GM19238 (cell line): ENCODE data around the gene YPEL1.
"Not testable (repeated sequence)": the region's sequence is repeated elsewhere in the genome, so short reads cannot be mapped to it uniquely, and the experiment has no call there.

Source experiments
- DNase-seq: peaks from one replicate; pipeline ENCODE4 v3.0.0; 2011; ENCODE audit warnings: low spot score; ENCODE audit not compliant: insufficient read length

YPEL1 gene

DNA sequence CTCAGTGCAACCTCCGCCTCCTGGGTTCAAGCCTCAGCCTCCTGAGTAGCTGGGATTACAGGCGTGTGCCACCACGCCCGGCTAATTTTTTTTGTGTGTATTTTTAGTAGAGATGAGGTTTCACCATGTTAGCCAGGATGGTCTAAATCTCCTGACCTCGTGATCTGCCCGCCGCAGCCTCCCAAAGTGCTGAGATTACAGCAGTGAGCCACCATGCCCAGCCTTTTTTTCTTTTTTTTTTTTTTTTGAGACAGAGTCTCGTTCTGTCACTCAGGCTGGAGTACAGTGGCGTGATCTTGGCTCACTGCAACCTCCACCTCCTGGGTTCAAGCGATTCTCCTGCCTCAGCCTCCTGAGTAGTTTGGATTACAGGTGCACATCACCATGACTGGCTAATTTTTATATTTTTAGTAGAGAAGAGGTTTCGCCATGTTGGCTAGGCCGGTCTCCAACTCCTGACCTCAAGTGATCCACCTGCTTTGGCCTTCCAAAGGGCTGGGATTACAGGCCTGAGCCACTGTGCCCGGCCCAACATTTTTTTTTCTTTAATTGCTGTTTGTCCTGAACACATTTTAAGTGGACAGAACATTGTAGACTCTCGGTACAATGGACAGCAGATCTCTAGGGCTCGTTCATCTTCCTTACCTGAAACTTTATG, 14.3 kb downstream of the YPEL1 start:
- not testable (repeated sequence) for DNase-seq

GRCh38 chr22:21720191-21720859, 15.3 kb downstream of the YPEL1 start:
- not testable (repeated sequence) for DNase-seq

GRCh38 chr22:21719024-21719423, 16.6 kb downstream of the YPEL1 start:
- no peak for DNase-seq

DNA sequence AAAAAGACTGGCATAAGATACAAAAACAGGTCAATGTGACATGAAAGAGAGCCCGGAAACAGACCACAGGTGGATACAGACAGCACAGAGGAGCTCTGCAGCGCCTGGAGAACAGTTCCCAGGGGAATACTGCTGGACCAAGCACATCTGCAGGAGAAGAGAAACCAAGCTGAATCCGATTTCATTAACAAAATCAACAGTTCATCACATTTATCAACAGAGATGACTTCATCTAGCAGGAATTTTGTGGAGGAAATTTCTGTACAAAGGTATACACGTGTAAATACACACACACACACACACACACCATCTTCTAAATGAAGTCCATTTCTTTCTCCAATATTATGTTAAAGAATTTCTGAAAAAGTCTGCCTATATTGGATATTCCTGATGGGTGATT, 17.1 kb downstream of the YPEL1 start:
- no peak for DNase-seq

DNA sequence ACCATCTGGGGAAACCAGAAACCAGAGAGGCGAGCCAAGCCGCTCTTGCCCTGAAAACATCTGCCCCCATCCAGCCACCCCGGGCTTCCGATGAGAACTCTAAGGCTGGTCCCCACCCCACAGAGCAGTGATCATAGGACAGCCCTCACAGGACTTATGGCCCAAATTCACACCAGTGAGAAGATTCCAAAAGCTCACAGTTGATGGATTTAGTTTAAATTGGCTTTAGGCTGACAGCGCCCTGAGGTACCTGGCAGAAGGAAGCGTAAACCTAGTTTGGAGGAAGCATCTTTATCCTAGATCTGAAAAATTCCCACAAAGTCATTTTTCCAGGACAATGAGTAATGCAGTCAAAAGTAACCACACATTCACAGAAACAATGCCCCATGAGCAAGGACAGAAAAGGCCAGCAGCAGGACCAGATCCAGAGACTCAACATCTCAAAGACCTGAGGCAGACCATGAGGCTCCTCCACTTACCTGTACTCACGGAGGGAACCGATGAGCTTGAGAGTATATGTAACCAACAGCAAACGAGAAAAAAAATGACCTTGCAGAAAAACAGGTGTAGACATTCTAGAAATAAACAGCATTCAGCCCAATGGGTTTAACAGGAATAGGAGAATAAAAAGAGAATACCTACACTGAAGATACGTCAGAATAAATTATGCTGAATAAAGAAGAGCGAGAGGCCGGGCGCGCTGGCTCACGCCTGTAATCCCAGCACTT, 19.0 kb downstream of the YPEL1 start:
- not testable (repeated sequence) for DNase-seq

DNA sequence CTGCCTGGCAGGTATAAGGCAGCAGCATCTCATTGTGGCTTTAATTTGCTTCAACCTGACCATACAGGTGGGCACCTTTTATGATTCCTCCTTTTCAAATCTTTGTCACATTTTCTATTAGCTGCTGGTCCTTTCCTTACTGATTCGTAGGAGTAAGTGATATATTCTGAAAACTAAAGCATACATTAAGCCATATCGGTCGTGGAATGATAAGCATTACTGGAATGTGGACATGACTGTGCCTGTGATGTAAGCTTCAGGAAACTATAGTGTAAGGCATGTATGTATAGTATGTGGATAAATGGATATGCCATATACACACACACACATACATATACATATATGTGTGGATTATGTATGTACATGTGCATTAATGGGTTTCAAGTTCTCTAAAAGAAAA, 20.8 kb downstream of the YPEL1 start:
- DNase-seq = no peak

DNA sequence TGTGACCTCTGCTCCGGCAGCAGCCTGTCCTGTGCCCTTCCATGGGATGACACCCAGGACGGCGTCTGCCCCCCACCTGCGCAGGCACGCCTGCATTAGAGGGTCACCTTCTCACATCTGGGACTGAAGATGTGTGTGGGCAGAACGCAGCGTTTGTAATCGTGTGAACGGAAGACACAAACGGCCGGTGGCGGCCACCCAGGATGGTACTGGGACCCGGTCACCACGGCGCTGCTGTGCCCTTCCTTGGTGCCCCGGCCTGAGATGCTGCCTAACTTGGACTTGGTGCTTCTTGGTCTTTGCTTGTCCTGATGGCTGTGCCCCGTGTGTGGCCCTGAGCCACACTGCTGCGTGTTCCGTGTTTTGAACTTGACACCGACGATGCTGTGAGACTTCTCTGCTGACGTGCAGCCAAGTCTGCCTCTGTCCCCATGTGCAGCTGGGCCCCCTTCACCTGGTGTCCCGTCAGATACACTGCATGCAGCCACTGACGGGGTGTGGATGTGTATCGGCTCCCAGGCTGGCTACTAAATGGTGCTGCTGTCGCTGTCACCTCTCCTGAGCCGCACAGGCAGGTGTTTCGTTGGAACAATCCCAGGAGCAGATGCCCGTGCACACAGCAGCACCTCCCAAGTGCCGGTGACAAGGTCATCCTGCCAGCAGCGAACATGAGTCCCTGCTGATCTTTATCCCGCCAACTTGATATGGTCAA, 21.4 kb downstream of the YPEL1 start:
- DNase-seq = no peak

- DNase-seq = no peak
Observed at GRCh38 chr22:21713428-21714058, 22.1 kb downstream of the YPEL1 start.

DNA sequence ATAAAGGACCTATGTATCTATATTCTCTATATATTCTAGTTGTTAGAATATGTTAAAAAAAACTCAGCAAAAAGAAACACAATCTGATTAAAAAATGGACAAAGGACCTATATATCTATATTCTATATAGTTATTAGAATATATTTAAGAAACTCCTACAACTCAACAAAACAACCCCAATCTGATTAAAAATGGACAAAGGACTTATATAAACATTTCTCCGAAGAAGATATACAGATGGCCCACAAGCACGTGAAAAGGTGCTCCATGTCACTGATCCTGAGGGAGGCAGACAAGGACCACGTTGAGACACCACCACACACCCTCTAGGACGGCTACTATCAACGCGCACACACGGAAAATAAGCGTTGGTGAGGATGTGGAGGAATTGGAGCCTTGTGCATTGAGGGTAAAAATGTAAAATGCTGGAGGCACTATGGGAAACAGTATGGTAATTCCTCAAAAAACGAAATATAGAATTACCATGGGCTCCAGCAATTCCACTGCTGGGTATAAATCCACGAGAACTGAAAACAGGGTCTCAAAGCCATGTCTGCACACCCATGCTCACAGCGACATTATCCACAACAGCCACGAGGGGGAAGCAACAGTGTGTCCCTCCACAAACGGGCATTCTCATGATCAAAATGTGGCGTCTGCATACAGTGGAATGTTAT, 22.7 kb downstream of the YPEL1 start:
- DNase-seq = peak; percentile 61

DNA sequence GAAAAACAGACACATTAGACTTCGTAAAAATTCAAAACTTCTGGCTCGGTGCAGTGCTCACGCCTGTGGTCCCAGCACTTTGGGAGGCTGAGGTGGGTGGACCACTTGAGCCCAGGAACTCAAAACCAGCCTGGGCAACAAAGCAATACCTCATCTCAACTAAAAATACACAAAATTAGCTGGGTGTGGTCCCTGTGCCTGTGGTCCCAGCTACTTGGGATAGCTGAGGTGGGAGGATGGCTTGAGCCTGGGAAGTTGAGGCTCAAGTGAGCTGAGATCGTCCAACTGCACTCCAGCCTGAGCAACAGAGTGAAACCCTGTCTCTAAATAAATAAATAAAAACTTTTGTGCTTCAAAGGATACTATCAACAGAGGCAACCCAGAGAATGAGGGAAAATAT, 23.7 kb downstream of the YPEL1 start:
- no peak for DNase-seq

- DNase-seq = no peak
Observed at GRCh38 chr22:21710156-21710555, 25.4 kb downstream of the YPEL1 start.

DNA sequence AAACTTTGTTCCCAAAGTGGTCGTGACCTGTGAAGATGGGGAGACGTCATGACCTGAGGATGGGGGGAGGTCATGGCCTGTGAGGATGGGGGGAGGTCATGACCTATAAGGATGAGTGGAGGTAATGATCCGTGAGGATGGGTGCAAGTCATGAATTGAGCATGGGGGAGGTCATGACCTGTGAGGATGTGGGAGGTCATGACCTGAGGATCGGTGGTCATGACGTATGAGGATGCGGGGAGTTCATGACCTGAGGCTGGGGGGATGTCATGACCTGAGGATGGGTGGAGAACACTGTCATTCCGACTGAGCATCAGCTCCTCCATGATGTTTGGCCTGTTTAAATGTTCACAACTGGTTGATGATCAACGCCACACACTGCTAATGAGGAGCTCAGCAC, 25.9 kb downstream of the YPEL1 start:
- DNase-seq = no peak

DNA sequence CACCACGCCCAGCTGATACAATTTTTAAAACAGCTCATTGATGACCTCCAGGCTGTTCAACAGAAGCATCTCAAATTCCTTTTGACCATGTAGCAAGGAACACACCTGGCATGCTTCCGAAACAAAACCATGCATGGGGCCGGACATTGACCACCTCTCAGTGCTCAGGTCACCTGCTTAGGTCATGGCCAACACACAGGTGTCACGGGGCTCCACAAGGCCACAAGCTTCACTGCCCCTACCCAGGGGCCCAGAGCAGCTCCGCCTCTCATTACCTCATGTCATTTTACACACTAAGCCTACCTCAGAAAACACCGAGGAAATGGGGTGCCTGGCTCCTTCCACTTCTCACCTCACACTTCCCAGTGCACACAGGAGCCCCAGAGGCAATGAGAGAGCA, 26.6 kb downstream of the YPEL1 start:
- DNase-seq = no peak

DNA sequence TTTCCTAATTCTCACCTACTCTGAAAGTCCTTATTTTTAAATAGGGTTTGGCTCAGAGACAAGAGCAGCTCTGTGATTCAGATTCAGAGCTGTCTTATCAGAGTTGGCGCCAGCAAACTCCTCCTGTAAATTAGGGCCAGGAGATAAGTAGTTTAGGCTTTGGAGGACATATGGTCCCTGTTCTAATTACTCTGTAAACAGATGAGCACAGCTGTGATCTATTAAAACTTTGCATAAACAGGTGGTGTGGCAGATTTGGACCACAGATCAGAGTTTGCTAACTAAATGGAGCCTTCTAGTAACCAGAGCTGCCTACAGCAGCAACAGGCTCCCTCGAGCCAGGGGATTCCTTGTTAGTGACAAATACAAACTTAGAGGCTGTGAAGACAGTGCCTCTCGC, 27.9 kb downstream of the YPEL1 start:
- no peak for DNase-seq

DNA sequence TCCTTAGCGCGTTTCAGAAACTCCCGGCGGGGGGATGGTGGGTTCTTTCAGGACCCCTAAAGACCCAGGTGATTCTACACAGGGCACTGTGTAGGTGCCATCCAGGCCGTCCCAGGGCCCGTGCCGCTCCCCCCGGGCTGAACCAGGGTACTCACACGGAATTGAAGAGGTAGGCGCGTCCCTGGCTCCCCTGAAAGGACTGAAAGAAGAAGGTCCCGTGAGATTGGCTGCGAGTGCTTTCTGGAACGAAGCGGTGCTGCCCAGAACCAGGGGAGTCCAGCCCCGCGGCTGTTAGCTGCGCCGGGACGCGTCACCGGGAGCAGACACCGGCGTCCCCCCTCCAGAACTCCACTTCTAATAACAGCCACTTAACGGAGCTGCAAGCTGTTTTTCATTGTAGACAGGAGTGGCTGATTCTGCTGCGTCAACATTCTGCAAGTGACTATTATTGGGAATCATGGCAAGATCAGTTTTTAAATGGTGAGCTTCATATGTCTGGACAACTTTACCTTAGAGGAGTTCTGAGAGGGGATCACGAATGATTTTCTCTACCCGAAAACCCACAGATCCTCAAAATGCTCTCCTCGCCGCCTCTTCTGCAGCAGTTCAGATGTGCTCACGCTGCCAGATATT, 31.8 kb downstream of the YPEL1 start:
- DNase-seq = no peak

DNA sequence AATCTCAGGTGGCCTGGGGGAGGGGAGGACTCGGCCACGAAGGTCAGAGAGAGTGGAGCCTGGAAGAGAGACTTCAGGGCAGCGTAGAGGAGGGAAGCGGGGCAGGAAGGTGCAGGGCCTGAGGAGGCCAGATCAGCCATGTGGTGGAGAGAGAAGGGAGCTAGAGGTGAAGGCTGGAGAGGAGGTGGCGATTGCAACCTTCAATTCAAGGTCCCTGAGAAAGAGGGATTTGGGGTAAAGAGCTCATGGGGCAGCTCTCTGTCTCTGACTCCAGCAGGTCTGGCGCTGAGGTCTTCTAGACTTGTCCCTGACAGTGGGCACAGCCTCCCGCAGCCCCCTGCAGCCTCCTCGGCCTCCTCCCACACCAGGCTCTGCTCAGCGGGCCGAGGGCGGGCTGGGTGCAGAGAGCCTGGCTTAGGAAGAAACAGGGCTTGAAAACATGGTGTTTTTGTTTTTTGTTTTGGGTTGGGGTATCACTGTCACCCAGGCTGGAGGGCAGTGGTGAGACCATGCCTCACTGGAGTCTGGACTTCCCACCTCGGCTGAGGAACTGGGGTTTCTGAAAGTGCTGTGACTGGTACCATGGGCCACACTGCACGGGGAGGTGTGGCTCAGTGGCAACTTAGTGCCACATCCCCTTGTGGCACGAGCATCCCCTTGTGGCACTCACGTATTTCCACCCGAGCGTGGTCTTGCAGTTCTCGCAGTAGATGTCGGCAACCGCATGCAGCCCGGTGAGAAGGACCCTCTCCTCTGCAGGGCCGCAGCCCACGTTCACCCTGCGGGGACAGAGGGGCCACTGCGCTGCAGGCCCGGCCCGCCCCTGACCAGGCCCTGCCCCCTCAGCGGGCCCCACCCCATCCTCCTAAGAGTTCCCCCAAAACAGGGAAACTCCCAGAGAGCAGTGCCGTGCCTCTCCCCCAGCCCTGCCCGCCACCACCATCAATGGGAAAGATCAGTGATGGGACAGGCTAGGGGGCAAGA, 32.6 kb downstream of the YPEL1 start:
- DNase-seq = no peak

DNA sequence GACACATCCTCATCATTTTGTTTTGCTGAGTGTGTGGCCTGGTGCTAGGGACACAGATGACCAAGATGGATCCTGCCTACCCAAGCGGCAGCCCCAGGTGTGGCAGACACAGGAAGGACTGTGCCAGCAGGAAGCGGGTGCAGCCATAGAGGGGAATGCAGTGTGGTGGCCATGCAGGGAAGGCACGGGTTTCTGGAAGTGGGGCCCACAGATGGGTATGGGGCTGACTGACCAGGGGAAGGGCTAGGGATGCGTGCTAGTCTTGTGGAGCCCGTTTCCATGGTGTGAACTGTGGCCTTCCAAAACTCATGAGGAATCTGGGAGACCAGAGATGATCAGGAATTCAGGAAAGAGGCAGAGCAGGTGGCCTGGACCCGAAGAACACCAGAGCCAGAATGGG, 33.5 kb downstream of the YPEL1 start:
- DNase-seq = no peak

DNA sequence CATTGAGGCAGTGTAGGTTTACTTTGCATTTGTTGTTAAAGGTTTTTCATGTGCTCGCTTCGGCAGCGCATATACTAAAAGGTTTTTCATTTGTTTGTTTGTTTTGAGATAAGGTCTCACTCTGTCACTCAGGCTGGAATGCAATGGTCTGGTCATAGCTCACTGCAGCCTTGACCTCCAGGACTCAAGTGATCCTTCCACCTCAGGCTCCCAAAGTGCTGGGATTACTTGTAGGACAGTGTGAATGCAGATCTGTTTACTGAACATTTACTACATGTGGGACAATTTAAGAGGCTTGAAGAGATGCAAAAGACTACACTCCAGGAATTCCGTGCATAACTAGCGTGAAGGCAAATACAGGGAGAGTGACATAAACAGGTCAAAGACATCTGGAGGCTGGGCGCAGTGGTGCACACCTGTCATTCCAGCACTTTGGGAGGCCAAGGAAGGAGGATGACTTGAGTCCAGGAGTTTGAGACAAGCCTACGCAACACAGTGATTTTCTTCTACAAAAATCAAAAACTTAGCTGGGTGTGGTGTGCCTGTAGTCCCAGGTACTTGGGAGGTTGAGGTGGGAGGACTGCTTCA, 34.1 kb downstream of the YPEL1 start:
- DNase-seq = no peak

DNA sequence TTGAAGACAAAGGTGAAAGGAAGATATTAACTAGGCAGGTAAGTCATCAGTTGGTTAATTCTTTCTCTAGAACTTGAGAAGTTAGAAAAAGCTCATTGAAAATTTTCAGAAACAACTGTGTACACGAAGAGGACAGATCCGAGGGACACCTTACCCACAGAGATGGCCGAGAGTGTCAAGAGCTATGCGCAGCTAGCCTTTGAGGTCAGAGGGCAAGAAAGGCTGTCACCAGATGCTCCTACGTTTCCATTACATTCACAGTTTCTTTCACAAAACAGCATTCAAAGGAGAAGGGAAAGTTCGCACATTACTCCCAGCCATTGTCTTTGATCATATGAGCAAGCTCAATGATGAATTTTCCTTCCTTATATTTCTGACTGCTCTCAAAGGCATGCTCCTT, 34.8 kb downstream of the YPEL1 start:
- DNase-seq = no peak
